CD4-positive, alpha-beta T cell treated with Interleukin-21 for 1 hour (primary cell): ENCODE data around the gene DNAJB11.

Experiments
- DNase-seq: peaks from one replicate; pipeline ENCODE4 v3.0.0-alpha.2; 2020

Gene DNAJB11

GRCh38 chr3:186598108-186598784 is 27.7 kb downstream of the DNAJB11 start:
- no peak for DNase-seq

GRCh38 chr3:186598794-186599141 is 28.2 kb downstream of the DNAJB11 start:
- no peak for DNase-seq

- DNase-seq, result no peak
These were observed 28.7 kb downstream of the DNAJB11 start for GRCh38 chr3:186599142-186599784.

DNA sequence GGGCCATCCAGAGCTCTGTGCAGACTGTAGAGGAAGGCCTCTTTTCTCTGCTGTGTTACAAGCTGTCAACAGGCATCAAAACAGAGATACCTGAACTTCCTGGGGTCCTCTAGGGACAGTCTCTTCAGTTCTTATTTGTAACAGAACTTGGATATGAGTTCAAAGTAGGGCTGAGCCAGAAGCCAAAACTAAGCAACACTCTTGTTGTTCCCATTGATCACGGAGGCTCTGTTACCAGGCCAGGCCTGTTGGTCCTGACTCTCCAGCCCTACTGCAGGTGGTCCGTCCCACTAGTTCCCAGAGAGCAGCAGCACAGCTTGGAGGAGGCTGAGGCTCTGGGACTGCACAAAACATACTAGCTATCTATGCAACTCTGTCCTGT is 29.3 kb downstream of the DNAJB11 start:
- DNase-seq, result no peak

- no peak for DNase-seq
These were observed 30.4 kb downstream of the DNAJB11 start for GRCh38 chr3:186600896-186601295.

DNA sequence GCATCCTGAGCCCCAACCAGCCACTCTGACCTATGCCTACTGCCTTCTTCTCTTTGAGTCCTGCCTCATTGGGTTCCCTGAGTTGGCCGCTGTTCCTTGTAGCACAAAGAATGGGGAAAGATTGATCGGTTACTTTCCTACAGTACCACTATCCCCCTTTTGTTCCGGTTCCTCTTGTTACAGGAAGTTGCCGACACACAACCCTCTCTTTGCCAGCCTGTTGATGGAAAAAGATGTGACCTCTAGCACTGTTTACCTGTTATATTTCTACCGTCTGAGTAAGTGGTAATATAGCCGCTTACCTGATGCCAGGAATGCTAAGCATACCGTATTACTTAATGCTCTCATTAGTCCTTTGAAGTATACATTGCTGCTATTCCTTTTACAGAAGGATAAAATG is 32.6 kb downstream of the DNAJB11 start:
- no peak for DNase-seq

DNA sequence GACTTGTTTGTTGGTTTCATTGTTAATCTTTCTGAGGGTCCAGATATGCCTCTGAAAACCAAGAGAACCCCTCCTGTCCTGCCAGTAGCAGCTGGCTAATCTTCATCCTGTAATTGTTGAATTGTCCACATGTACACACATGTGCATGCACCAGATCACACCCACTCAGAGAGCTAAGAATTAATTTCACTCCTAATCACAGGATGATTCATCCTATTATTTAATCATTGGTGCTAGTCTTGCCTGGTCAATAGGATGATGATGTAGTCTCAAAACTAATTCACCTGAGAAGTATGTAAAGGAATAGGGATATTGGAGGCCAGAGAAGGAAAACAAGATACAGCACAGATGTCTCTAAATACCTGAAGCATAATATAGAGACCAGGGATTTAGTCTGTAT is 34.6 kb downstream of the DNAJB11 start:
- DNase-seq, result no peak

DNA sequence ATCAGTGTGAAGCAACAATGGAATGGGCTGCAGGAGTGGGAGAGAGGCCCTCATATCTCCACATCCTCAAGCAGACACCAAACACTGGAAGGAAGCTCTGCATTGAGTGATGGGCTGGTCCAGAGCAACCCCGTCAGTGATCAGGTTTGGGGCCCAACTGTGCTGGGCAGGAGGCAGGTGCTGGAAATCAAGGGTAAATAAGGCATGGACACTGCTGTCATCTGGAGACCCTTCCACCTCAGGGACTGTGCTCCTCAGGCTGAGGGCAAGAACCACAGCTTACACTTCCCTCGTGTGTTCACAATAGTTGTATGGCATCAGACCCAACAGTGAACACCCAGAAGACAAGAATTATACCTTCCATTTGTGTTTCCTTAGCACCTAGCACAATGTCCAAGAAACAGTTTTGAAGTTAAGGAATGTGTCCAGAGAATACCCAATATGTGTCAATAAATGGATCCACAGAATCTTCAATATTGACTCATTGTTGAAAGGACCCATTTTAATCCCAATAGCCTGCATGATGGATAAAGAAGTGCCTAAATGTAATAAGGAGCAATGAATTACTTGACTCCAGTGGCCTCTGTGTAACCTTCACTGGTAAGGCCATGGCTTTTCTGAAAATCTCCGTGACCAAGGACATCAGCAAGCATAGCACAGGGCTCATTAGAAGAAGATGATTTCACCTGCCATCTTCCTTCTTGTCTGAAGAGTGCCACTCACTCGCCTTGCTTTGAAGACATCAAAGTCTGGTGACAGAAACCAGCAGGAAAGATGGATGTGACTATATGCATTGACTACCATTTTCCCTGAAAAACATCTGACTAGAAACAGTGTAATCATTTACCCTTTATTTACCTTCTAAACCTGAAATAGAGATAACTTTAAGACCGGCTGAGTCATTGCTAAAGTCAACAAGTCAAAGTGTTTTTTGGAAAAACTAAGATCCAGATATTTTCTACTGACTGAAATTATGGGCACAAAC is 35.3 kb downstream of the DNAJB11 start:
- DNase-seq, result no peak

- DNase-seq, result no peak
These were observed 38.2 kb downstream of the DNAJB11 start for GRCh38 chr3:186608624-186609215.

- no peak for DNase-seq
These were observed 38.8 kb downstream of the DNAJB11 start for GRCh38 chr3:186609247-186609868.

DNA sequence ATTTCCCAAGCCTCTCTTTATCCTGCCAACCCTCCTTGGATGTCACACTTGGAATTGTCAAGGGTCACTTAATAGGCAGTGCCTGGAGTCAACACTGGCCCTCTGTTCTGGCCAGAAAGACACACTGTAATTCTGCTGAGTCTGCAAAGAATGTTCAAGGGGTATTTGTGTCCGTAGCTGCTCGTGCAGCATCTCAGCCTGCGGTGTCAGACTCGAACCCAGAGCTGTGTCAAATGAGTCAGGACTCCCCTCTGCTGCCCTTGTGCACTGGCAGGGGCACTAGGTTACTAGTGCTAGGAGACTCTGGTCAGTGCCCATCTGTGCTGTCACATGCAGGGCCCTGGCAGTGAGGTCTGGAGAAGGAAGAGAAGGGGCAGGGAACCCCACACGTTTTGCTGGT is 41.5 kb downstream of the DNAJB11 start:
- DNase-seq, result no peak

DNA sequence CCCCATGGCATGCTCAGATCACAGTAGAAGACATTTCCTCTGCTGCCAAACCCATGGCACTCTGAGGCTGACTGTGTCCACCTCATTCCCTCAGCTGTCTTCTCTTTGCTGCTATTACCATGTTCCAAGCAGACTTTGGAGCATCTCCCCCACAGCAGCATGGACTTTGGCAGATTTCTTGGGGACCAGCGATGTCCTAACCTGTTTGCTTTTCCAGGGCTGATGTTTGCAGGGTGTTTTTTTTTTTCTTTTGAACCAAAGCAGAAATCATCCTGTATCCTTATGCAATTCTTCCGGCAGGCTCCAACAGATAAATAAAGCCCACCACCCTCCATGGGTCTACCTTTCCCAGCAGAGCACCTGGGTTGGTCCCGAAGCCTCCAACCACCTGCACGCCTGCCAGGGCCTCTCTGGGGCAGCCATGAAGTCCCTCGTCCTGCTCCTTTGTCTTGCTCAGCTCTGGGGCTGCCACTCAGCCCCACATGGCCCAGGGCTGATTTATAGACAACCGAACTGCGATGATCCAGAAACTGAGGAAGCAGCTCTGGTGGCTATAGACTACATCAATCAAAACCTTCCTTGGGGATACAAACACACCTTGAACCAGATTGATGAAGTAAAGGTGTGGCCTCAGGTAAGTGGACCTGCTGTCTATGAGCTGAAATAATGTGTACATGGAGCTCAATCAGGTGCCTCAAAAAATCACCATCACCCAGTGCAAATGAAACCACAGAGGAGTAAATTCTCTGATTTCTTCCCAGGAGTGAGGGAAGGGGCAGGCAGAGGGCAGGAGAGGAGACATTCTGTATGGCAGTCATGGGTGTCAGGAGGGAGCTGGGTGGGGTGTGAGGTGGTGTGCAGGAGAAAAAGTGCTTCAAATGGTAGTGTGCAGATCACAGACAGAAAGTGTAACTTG is 42.5 kb downstream of the DNAJB11 start, which contains the start of gene AHSG:
Gene AHSG, plus strand, starts transcription at position 340 of the 916 bp plus-strand sequence. Its CDS starts 82 bp downstream, at position 422.
- DNase-seq, result no peak

DNA sequence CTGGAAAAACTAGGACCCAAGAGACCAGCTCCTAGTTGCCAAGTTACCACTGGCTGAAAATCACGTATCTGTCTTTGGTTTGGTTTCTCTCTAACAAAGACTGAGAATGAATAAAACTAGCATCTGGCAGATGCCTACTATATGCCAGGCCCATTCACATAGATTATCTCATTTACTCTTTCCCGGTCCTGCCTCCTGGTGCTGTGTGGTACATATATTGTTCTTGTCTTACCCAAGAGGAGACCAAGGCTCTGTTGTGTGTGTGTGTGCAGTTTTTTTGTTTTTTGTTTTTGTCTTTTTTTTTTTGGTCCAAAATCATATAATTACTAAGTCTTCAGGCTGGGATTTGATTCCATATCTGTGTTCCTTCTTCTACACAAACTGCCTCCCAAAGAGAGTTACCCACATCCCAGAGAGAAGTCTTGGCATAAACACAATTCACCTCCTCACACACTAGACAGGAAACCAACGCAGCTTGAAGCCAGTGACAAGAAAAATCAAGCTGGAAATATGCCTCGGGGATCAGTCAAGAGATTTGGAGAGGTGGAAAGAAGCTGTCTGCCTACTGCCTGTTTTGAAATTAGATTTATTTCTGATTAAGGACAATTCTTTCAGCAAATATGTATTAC is 43.2 kb downstream of the DNAJB11 start:
- DNase-seq, result no peak

GRCh38 chr3:186614266-186614596 is 43.7 kb downstream of the DNAJB11 start:
- no peak for DNase-seq

DNA sequence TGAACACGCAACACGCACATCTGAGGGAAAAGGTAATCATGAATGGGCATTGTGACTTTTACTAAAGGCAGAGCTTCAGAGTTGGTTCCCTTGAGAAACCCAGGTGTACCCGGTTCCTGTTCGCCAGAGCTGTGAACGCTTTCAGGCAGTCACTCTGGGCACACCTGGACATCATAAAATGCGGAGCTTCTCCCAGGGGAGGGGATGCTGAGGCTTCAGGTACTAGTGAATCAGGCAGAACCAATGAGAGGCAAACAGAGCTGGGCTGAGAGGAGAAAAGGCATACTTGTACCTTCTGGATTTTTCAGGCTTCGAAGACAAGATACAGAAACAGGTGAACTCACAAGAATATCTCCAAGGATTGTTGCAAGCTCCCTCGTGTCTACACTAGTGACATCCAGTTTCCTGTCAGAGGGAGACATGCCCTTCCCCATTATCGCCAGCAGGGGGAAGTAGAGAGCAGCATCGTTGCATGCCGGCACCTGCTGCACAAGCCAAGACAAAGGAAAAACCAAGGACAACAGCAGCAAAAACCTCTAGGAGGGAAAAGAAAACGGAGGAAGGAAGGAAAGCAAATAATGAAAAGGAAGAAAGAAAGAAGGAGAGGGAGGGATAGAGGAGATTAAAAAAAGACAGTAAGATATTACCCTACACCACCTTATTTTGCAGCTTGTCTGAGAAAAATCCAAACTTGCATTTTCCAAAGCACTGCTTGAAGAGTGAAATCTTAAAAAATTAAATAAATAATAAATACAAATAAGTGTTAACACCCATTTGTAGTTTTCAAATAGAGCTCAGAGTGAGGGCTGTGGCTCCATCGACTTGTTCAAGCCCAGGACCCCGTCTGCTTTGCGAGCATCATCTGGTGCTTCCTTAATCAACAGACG is 44.3 kb downstream of the DNAJB11 start:
- DNase-seq, result peak; percentile 79

GRCh38 chr3:186616299-186616617 is 45.7 kb downstream of the DNAJB11 start:
- no peak for DNase-seq

DNA sequence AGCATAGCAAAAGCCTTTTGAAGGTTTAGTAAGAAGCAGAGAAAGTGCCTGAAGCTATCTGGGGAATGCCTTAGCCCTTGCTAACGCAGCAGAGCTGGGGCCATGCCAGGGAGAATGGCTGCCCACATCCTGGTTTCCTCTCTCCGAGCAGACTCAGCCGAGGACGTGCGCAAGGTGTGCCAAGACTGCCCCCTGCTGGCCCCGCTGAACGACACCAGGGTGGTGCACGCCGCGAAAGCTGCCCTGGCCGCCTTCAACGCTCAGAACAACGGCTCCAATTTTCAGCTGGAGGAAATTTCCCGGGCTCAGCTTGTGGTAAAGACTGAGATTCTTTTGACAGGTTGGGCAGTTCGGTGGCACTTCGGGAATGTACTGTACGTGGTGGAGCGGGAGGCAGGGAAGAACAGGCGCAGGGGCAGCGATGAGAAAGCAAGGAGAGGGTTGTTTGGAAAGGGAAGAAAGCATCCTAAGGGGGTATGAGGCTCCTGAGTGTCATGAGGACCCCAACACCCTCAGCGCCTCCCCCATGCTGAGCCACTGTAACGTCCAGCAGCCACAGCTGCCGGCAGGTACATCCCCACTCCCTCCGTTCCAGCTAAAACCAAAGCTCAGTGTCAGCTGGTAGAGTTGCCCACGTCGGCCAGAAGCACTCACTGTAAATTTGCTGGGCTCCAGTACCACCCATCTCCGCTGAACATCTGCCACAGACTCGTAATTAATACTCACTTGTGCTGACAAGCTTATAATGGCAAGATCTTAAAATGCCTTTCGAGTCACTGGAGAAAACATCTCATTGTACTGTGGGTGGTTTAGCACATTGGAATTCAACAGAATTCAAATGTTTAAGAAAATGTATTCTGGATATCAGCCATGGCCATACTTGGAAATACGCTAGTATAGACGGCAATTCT is 46.8 kb downstream of the DNAJB11 start:
- peak; percentile 86 for DNase-seq

- DNase-seq, result no peak
These were observed 47.9 kb downstream of the DNAJB11 start for GRCh38 chr3:186618318-186618938.

GRCh38 chr3:186619787-186620212 is 49.3 kb downstream of the DNAJB11 start:
- DNase-seq, result no peak
